G401 (cell line): ENCODE results near the gene NR1I3. TPM values are rescaled to one million over a fixed set of nuclear protein-coding genes. Genes with fewer than 3 reads are reported as not detected.

Experiments
- DNase-seq: peaks from one replicate; pipeline ENCODE4 v3.0.0-alpha.2; 2015; ENCODE audit warnings: low spot score
- in situ Hi-C: cut with HindIII; loops from 2 replicates; pipeline ENCODE4 v1.10.0; 2016; ENCODE audit warnings: low sequenced_read_pairs, mixed read lengths
- total RNA-seq: library from RNA; depleted of rRNA; stranded (reverse); fragments of >200 nt; shearing (Covaris generic); gene quantifications from 2 replicates; pipeline ENCODE4 v1.2.3, GENCODE V29; 2014

Gene NR1I3
- total RNA-seq, 1 experiment from 2014 or later: not detected

GRCh38 chr1:161199506-161200139 is 38.4 kb downstream of the NR1I3 start:
- in situ Hi-C loops: loop anchor here (25.0 kb wide), 1 partner anchor 188 kb away; no protein-coding TSS in a partner anchor
- no peak for DNase-seq

GRCh38 chr1:161198897-161199431 is 39.0 kb downstream of the NR1I3 start, which contains the start of gene ADAMTS4:
ADAMTS4 (minus strand) TSS chr1:161199054; CDS start chr1:161198627, 427 bp downstream.
- in situ Hi-C loops: no loop called here

GRCh38 chr1:161198194-161198896 is 39.7 kb downstream of the NR1I3 start:
- DNase-seq: no peak
- in situ Hi-C loops: no loop called here

More at GRCh38 chr1:161198897-161199431, 39.0 kb downstream of the NR1I3 start, which contains the start of gene ADAMTS4:
- DNase-seq: no peak

GRCh38 chr1:161197560-161198193 is 40.3 kb downstream of the NR1I3 start:
- DNase-seq: no peak
- in situ Hi-C loops: no loop called here

- DNase-seq: no peak
- in situ Hi-C loops: no loop called here
Observed at GRCh38 chr1:161196521-161197451, 41.2 kb downstream of the NR1I3 start.

- DNase-seq: no peak
- in situ Hi-C loops: no loop called here
Observed at GRCh38 chr1:161196111-161196510, 41.9 kb downstream of the NR1I3 start.

- DNase-seq: no peak
- in situ Hi-C loops: no loop called here
Observed at GRCh38 chr1:161195171-161195570, 42.8 kb downstream of the NR1I3 start.

GRCh38 chr1:161193561-161194235 is 44.3 kb downstream of the NR1I3 start:
- no peak for DNase-seq
- in situ Hi-C loops: no loop called here

GRCh38 chr1:161192476-161193465 is 45.2 kb downstream of the NR1I3 start:
- DNase-seq: peak; percentile 77
- in situ Hi-C loops: no loop called here

- in situ Hi-C loops: no loop called here
- no peak for DNase-seq
Observed at GRCh38 chr1:161191971-161192370, 46.0 kb downstream of the NR1I3 start.

- DNase-seq: no peak
- in situ Hi-C loops: no loop called here
Observed at GRCh38 chr1:161190962-161191521, 47.0 kb downstream of the NR1I3 start.

- DNase-seq: no peak
- in situ Hi-C loops: no loop called here
Observed at GRCh38 chr1:161189036-161189435, 49.0 kb downstream of the NR1I3 start.

GRCh38 chr1:161188381-161188780 is 49.6 kb downstream of the NR1I3 start:
- in situ Hi-C loops: no loop called here
- DNase-seq: no peak

GRCh38 chr1:161187311-161187710 is 50.7 kb downstream of the NR1I3 start:
- no peak for DNase-seq
- in situ Hi-C loops: no loop called here

GRCh38 chr1:161185732-161186311 is 52.2 kb downstream of the NR1I3 start:
- DNase-seq: no peak
- in situ Hi-C loops: no loop called here

GRCh38 chr1:161185282-161185682 is 52.7 kb downstream of the NR1I3 start:
- peak; percentile 70 for DNase-seq
- in situ Hi-C loops: no loop called here

GRCh38 chr1:161182214-161182613 is 55.8 kb downstream of the NR1I3 start:
- no peak for DNase-seq

More at GRCh38 chr1:161182214-161182613, 55.8 kb downstream of the NR1I3 start:
- in situ Hi-C loops: no loop called here
